HG03175 (cell line): ENCODE results near the gene KCP.

Source experiments
- ATAC-seq: cut with Tn5 transposase; IDR thresholded peaks from one replicate; pipeline ENCODE4 v1.9.1; 2021; ENCODE audit warnings: mild to moderate bottlenecking, moderate library complexity; ENCODE audit not compliant: unreplicated experiment

Gene KCP

GRCh38 chr7:128860158-128861073, 50.1 kb downstream of the KCP start:
- no peak for ATAC-seq

DNA sequence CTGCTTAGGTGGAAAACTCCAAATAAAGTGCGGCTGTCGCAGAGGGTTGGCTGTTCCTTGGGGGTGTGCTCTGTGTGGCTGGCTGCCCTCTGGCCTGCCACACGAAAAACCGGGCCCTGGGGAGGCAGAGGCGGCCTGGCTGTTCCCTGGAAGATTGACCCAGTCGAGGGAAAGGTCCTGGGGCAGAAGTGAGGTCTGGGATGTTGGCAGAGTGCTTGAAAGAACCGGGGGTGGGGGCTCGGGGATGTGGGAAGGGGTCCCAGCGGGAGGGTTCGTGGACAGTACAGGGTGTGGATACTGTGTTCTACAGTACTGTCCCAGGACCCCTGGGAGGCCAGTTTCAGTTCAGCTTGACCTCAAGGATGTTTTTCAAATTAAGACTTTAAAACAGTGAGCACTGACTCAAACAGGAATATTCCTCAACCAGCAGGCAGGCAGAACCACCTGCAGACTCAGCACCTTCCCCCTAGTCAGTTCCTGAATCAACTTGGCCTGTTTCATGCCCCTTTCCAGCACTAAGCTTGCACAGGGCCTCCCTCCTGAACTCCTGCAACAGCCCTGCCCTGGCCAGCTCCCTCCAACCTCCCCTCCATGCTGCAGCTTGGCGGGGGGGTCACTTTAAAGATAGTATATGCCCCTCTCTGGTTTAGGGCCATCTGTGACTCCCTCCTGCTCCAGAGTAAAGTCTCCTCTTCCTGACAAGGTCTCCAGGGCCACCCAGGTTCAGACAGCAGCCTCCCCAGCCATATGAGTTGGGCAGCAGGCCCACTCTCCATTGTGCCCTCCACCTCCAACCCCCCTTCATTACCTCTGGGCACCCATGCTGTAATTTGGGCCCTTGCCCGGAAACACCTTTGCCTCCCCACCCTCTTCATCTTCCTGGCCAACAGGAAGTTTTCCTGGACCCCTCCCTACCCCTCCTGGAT, 51.0 kb downstream of the KCP start:
- no peak for ATAC-seq

DNA sequence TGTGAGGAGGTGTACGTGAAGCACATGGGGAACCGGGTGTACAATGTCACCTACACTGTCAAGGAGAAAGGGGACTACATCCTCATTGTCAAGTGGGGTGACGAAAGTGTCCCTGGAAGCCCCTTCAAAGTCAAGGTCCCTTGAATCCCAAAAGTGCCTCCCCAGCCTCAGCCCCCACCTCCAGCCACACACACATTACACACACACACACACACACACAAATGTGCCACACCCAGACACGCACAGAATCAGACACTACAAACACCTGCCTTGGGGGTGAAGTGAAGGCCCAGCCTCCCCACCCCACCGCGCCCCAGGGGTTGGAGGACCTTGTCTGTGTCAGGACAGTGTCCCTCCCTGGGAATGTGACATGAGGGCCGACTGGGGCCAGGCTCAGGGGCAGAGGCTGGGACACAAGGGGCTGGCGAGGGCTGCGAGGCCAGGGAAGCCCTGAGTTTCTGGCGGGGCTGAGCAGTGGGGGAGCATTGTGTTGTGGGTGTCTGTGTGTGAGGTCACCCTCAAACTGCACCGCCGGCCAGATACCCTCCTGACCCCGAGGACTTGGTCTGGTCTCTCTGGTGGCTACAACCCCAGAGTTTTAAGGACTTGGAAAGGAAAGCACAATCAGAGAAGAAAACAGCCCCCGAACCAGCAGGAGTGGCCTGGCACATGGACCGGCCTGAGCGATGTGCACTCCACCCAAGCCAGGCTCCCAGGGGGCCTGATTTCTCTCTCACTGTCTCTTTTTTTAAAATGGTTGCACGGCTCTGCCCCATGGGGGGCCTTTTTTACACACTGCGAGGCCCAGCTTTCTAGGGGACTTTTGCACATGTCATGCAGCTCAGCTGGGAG, 51.9 kb downstream of the KCP start:
- ATAC-seq = no peak

- ATAC-seq = no peak
Observed at GRCh38 chr7:128856001-128856718, 54.3 kb downstream of the KCP start.

- ATAC-seq = no peak
Observed at GRCh38 chr7:128855559-128855958, 55.0 kb downstream of the KCP start.

GRCh38 chr7:128854396-128854795, 56.1 kb downstream of the KCP start:
- ATAC-seq = no peak

DNA sequence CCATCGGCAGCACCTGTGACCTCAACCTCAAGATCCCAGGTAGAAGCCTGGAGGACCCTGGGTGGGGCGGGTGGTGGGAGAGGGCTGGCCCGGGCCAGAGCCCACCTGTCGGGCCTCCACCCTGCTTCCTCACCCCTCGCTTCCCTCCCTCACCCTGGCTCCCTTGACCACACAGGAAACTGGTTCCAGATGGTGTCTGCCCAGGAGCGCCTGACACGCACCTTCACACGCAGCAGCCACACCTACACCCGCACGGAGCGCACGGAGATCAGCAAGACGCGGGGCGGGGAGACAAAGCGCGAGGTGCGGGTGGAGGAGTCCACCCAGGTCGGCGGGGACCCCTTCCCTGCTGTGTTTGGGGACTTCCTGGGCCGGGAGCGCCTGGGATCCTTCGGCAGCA, 56.7 kb downstream of the KCP start:
- ATAC-seq = no peak

- ATAC-seq = no peak
Observed at GRCh38 chr7:128852537-128853254, 57.8 kb downstream of the KCP start.

GRCh38 chr7:128849804-128850490, 60.6 kb downstream of the KCP start:
- no peak for ATAC-seq

DNA sequence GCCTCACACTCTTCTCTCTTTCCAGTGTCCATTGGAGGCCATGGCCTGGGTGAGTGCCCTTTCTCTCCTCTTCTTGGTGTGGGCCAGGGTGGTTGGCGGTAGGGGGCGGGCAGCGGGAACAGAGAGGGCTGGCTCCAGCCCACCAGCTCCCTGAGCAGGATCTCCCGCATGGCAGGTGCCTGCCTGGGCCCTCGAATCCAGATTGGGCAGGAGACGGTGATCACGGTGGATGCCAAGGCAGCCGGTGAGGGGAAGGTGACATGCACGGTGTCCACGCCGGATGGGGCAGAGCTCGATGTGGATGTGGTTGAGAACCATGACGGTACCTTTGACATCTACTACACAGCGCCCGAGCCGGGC, 61.4 kb downstream of the KCP start:
- no peak for ATAC-seq

DNA sequence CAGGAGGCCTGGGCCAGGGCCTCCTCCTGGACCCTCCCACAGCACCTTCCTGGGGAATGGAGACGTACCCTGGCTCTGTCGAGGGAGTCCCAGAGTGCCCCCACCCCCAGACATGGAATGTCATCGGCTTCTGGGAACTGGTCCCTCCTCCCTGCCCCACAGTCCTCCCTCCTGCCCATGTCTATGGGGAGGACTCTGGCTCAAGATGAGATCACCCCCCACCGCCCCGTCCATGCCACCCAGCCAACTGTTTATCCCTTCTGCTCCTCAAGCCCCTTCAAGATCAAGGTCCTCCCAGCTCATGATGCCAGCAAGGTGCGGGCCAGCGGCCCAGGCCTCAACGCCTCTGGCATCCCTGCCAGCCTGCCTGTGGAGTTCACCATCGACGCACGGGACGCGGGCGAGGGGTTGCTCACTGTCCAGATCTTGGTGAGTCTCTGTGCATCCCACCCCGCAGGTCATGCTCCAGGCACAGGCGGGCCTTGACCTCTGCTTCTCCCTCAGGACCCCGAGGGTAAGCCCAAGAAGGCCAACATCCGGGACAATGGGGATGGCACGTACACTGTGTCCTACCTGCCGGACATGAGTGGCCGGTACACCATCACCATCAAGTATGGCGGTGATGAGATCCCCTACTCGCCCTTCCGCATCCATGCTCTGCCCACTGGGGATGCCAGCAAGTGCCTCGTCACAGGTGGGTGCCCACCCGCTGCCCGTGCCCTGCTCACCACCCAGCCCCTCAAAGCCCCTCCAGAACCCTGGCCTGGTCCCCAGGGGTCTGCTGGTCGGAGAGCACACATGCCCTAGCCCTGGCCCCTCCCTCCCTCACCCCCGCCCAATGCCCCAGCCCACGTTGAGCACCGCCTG, 62.0 kb downstream of the KCP start:
- no peak for ATAC-seq

- no peak for ATAC-seq
Observed at GRCh38 chr7:128847721-128848211, 62.7 kb downstream of the KCP start.

GRCh38 chr7:128846781-128847444, 63.6 kb downstream of the KCP start:
- no peak for ATAC-seq

DNA sequence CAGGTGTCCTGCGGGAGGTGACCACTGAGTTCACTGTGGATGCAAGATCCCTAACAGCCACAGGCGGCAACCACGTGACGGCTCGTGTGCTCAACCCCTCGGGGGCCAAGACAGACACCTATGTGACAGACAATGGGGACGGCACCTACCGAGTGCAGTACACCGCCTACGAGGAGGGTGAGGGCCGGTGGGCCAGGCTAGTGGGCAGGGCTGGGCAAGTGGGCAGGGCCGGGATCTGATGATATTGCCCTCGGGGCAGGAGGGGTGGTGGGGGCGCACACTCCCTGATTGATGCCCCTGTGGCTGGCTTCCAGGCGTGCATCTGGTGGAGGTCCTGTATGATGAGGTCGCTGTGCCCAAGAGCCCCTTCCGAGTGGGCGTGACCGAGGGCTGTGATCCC, 64.5 kb downstream of the KCP start:
- ATAC-seq = no peak

DNA sequence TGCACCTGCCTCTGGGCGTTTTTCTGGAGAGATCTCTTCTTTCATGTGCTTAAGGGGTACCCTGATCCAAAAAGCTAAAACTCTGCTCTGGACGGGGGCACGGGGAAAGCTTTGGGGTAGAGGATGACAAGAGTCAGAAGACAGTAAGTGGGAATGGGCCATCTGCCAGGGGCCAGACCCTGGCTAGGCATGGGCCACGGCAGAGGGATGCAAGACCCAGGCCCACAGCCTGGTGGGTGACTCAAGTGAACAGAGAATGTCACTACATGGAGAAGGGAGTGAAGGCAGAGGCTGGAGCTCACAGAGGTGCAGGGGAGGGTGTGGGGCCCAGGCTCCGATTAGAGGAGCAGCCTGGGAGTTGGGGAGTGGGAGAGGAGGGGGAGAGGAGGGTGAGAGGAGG, 65.0 kb downstream of the KCP start:
- ATAC-seq = no peak

GRCh38 chr7:128844777-128845311, 65.7 kb downstream of the KCP start:
- ATAC-seq = no peak

DNA sequence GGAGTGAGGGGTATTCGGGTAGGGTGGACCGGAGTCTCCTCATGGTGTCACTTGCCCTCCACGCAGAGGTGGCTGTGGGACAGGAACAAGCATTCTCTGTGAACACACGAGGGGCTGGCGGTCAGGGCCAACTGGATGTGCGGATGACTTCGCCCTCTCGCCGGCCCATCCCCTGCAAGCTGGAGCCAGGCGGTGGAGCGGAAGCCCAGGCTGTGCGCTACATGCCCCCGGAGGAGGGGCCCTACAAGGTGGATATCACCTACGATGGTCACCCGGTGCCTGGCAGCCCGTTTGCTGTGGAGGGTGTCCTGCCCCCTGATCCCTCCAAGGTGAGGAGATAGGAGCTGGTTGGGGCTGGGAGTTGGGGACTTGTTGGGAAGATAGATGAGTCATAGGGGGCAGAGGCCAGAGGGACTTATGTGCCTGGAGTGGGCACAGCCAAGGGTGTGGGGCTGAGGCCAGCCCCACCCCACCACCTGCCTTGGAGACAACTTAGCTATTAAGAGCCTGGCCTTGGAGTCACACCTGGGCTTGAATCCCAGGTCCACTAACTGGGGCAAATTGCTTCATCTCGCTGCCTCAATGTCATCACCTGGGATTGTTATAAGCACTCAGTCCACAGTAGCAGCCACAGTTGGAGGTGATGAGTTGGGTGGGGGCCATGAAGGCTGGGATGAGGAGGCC, 66.4 kb downstream of the KCP start:
- no peak for ATAC-seq
